ENCODE measurements around the gene GRIN1. TPM values are rescaled to one million over a fixed set of nuclear protein-coding genes. Genes with fewer than 3 reads are reported as not detected.

Gene GRIN1
- total and polyA plus RNA-seq, 7 experiments from 2014 or later: not detected

GRCh38 chr9:137188086-137188489 is 49.1 kb downstream of the GRIN1 start:
- Mint-ChIP-seq H3K9me3 (peaks cover 0 to 2% (median 0%) of the 10 kb centered on the region in 11 donors), H3K27ac (peak overlapping the region; percentile 85 to 94 (median 93)), H3K4me1 (peaks cover 14 to 61% (median 32%) of the 10 kb centered on the region in 7 donors), H3K27me3 (no peaks in the 10 kb centered on the region), H3K36me3 (peaks cover 0 to 7% (median 6%) of the 10 kb centered on the region in 5 donors), H3K4me3 (peak overlapping the region; percentile 90 to 96 (median 92))
- intact Hi-C loops (cut with micrococcal nuclease): loop anchor here (1.0 to 2.0 kb wide), 10 partner anchors 12 to 398 kb away; partner anchors contain the start of genes NDOR1 (in 2 of the 2), TMEM203 (in 2 of the 2), TPRN (in 2 of the 2) and TUBB4B (in 2 of the 2)
- Histone ChIP-seq H3K9me3 (ENCODE audit: control insufficient read depth in 2 of 3, low read length in 3 of 3) (no peaks in the 10 kb centered on the region), H3K4me1 (ENCODE audit: control insufficient read depth in 2 of 2, insufficient read depth in 2 of 2, low read length in 2 of 2) (peaks cover 30 to 32% of the 10 kb centered on the region in 2 donors), H3K27me3 (ENCODE audit: control insufficient read depth in 2 of 2, insufficient read depth in 2 of 2, low read length in 2 of 2) (no peaks in the 10 kb centered on the region), H3K36me3 (ENCODE audit: control insufficient read depth in 2 of 3, insufficient read depth in 3 of 3, low read length in 3 of 3) (peaks cover 0 to 69% (median 11%) of the 10 kb centered on the region in 3 experiments), H3K27ac (ENCODE audit: low read depth, low read length) (peak overlapping the region; percentile 99), H3K4me3 (ENCODE audit: low read length) (peak overlapping the region; percentile 98)
- CTCF ChIA-PET: interaction anchor here (0.6 to 1.7 kb wide), 2 partner anchors 60 to 142 kb away, joined by 4 read pairs; partner anchors contain the start of gene NPDC1
- DNase-seq (no peak), ATAC-seq (peak; percentile 15)
- POLR2A ChIA-PET: interaction anchor here (0.9 to 10.4 kb wide), 13 partner anchors 9 to 102 kb away, joined by 3 to 136 read pairs (median 6); partner anchors contain the start of genes CYSRT1, MAN1B1, NDOR1 and NELFB

GRCh38 chr9:137188490-137189296 is 49.7 kb downstream of the GRIN1 start, which contains the start of the genes ANAPC2 and SSNA1:
Gene ANAPC2, minus strand, starts transcription at chr9:137188560. Its CDS starts 28 bp downstream, at chr9:137188532.
Gene SSNA1, plus strand, starts transcription at chr9:137188676. Its CDS starts 51 bp downstream, at chr9:137188727.
- ATAC-seq: peak; percentile 91
- H3K36me3 Mint-ChIP-seq: peaks cover 0 to 7% (median 6%) of the 10 kb centered on the region in 5 donors
- H3K27me3 ChIP-seq (ENCODE audit: control insufficient read depth in 2 of 2, insufficient read depth in 2 of 2, low read length in 2 of 2): no peaks in the 10 kb centered on the region
- peak; percentile 86 to 99 (median 93) for DNase-seq
- POLR2A ChIA-PET: interaction anchor here (0.6 to 10.4 kb wide), 22 partner anchors 9 to 381 kb away, joined by 3 to 136 read pairs (median 5); partner anchors contain the start of genes CYSRT1, MAN1B1, NDOR1 and NELFB
- H3K27ac Mint-ChIP-seq: peak within 1 kb of the TSS; percentile 85 to 96 (median 93)
- H3K4me1 ChIP-seq (ENCODE audit: control insufficient read depth in 2 of 2, insufficient read depth in 2 of 2, low read length in 2 of 2): peaks cover 30 to 32% of the 10 kb centered on the region in 2 donors
- CTCF ChIA-PET: interaction anchor here (0.7 to 1.9 kb wide), 5 partner anchors 22 to 93 kb away, joined by 3 to 5 read pairs (median 4); no protein-coding TSS in a partner anchor
- H3K9me3 ChIP-seq (ENCODE audit: control insufficient read depth in 2 of 3, low read length in 3 of 3): no peaks in the 10 kb centered on the region
- H3K9me3 Mint-ChIP-seq: peaks cover 0 to 2% (median 0%) of the 10 kb centered on the region in 11 donors
- intact Hi-C loops (cut with micrococcal nuclease): loop anchor here (1.0 to 2.0 kb wide), 10 partner anchors 12 to 398 kb away; partner anchors contain the start of genes NDOR1 (in 2 of the 2), TMEM203 (in 2 of the 2), TPRN (in 2 of the 2) and TUBB4B (in 2 of the 2)
- peak within 1 kb of the TSS; percentile 91 to 99 (median 92) for H3K4me3 Mint-ChIP-seq
- H3K27ac ChIP-seq (ENCODE audit: low read depth, low read length): peak within 1 kb of the TSS; percentile 99
- H3K4me1 Mint-ChIP-seq: peaks cover 14 to 61% (median 32%) of the 10 kb centered on the region in 7 donors
- peak within 1 kb of the TSS; percentile 98 for H3K4me3 ChIP-seq (ENCODE audit: low read length)
- peaks cover 0 to 63% (median 5%) of the 10 kb centered on the region in 3 experiments for H3K36me3 ChIP-seq (ENCODE audit: control insufficient read depth in 2 of 3, insufficient read depth in 3 of 3, low read length in 3 of 3)
- no peaks in the 10 kb centered on the region for H3K27me3 Mint-ChIP-seq

GRCh38 chr9:137189297-137190295 is 50.6 kb downstream of the GRIN1 start:
- Histone ChIP-seq H3K36me3 (ENCODE audit: control insufficient read depth in 2 of 3, insufficient read depth in 3 of 3, low read length in 3 of 3) (peaks cover 0 to 54% (median 3%) of the 10 kb centered on the region in 3 experiments), H3K9me3 (ENCODE audit: control insufficient read depth in 2 of 3, low read length in 3 of 3) (no peaks in the 10 kb centered on the region), H3K4me1 (ENCODE audit: control insufficient read depth in 2 of 2, insufficient read depth in 2 of 2, low read length in 2 of 2) (peaks cover 30 to 32% of the 10 kb centered on the region in 2 donors), H3K27ac (ENCODE audit: low read depth, low read length) (peak overlapping the region; percentile 99), H3K27me3 (ENCODE audit: control insufficient read depth in 2 of 2, insufficient read depth in 2 of 2, low read length in 2 of 2) (no peaks in the 10 kb centered on the region), H3K4me3 (ENCODE audit: low read length) (peak overlapping the region; percentile 98)
- Mint-ChIP-seq H3K27ac (peak overlapping the region; percentile 85 to 96 (median 93)), H3K4me3 (peak overlapping the region; percentile 91 to 99 (median 92)), H3K36me3 (peaks cover 0 to 6% (median 0%) of the 10 kb centered on the region in 5 donors), H3K4me1 (peaks cover 9 to 54% (median 28%) of the 10 kb centered on the region in 7 donors), H3K9me3 (peaks cover 0 to 2% (median 0%) of the 10 kb centered on the region in 11 donors), H3K27me3 (no peaks in the 10 kb centered on the region)
- ATAC-seq: no peak
- CTCF ChIA-PET: interaction anchor here (0.7 to 1.9 kb wide), 4 partner anchors 21 to 94 kb away, joined by 3 to 5 read pairs (median 4); no protein-coding TSS in a partner anchor
- no peak for DNase-seq
- POLR2A ChIA-PET: interaction anchor here (0.6 to 10.4 kb wide), 14 partner anchors 9 to 382 kb away, joined by 3 to 136 read pairs (median 3); partner anchors contain the start of genes CYSRT1, MAN1B1, NDOR1 and RABL6
- intact Hi-C loops (cut with micrococcal nuclease): loop anchor here (2.0 kb wide), 2 partner anchors 51 to 95 kb away; partner anchors contain the start of gene TUBB4B (in 1 of the 2)

- CTCF ChIA-PET: interaction anchor here (1.9 kb wide), 1 partner anchor 20 kb away, joined by 5 read pairs; no protein-coding TSS in a partner anchor
- peak overlapping the region in 7 of 9 donors; percentile 42 to 86 (median 66) for H3K27ac Mint-ChIP-seq
- H3K27me3 Mint-ChIP-seq: no peaks in the 10 kb centered on the region
- H3K36me3 ChIP-seq (ENCODE audit: control insufficient read depth in 2 of 3, insufficient read depth in 3 of 3, low read length in 3 of 3): peaks cover 0 to 46% (median 0%) of the 10 kb centered on the region in 3 experiments
- no peak overlapping the region for H3K4me3 ChIP-seq (ENCODE audit: low read length)
- peaks cover 9 to 50% (median 28%) of the 10 kb centered on the region in 7 donors for H3K4me1 Mint-ChIP-seq
- peaks cover 0 to 2% (median 0%) of the 10 kb centered on the region in 11 donors for H3K9me3 Mint-ChIP-seq
- no peak for DNase-seq
- peak overlapping the region in 9 of 10 donors; percentile 30 to 95 (median 64) for H3K4me3 Mint-ChIP-seq
- peak overlapping the region; percentile 99 for H3K27ac ChIP-seq (ENCODE audit: low read depth, low read length)
- no peaks in the 10 kb centered on the region for H3K27me3 ChIP-seq (ENCODE audit: control insufficient read depth in 2 of 2, insufficient read depth in 2 of 2, low read length in 2 of 2)
- H3K9me3 ChIP-seq (ENCODE audit: control insufficient read depth in 2 of 3, low read length in 3 of 3): no peaks in the 10 kb centered on the region
- H3K36me3 Mint-ChIP-seq: peaks cover 0 to 6% (median 0%) of the 10 kb centered on the region in 5 donors
- no peak for ATAC-seq
- POLR2A ChIA-PET: interaction anchor here (0.7 to 10.4 kb wide), 5 partner anchors 8 to 61 kb away, joined by 3 to 136 read pairs (median 16); partner anchors contain the start of genes NDOR1, TMEM203, TPRN and TUBB4B
- intact Hi-C loops (cut with micrococcal nuclease): no loop called here
- H3K4me1 ChIP-seq (ENCODE audit: control insufficient read depth in 2 of 2, insufficient read depth in 2 of 2, low read length in 2 of 2): peaks cover 30 to 32% of the 10 kb centered on the region in 2 donors
Observed at GRCh38 chr9:137190315-137190856, 51.4 kb downstream of the GRIN1 start.

GRCh38 chr9:137191245-137191644 is 52.3 kb downstream of the GRIN1 start:
- H3K4me3 ChIP-seq (ENCODE audit: low read length): no peak overlapping the region
- H3K4me1 ChIP-seq (ENCODE audit: control insufficient read depth in 2 of 2, insufficient read depth in 2 of 2, low read length in 2 of 2): peaks cover 28 to 29% of the 10 kb centered on the region in 2 donors
- intact Hi-C loops (cut with micrococcal nuclease): no loop called here

More at GRCh38 chr9:137191245-137191644, 52.3 kb downstream of the GRIN1 start:
- H3K27ac Mint-ChIP-seq: peak overlapping the region in 3 of 9 donors; percentile 42 to 86 (median 63)
- H3K4me3 Mint-ChIP-seq: peak overlapping the region in 3 of 10 donors; percentile 52 to 95 (median 69)
- DNase-seq (no peak), ATAC-seq (no peak)
- ChIA-PET POLR2A (interaction anchor here (0.6 to 10.4 kb wide), 4 partner anchors 13 to 62 kb away, joined by 3 to 136 read pairs (median 7); partner anchors contain the start of genes NDOR1, TMEM203 and TPRN), CTCF (no interaction called here)
- no peaks in the 10 kb centered on the region for H3K27me3 ChIP-seq (ENCODE audit: control insufficient read depth in 2 of 2, insufficient read depth in 2 of 2, low read length in 2 of 2)
- H3K36me3 Mint-ChIP-seq: peaks cover 0 to 6% (median 0%) of the 10 kb centered on the region in 5 donors
- H3K4me1 Mint-ChIP-seq: peaks cover 7 to 42% (median 26%) of the 10 kb centered on the region in 7 donors
- no peaks in the 10 kb centered on the region for H3K27me3 Mint-ChIP-seq
- H3K9me3 Mint-ChIP-seq: peaks cover 0 to 2% (median 0%) of the 10 kb centered on the region in 11 donors
- H3K27ac ChIP-seq (ENCODE audit: low read depth, low read length): no peak overlapping the region
- H3K9me3 ChIP-seq (ENCODE audit: control insufficient read depth in 2 of 3, low read length in 3 of 3): no peaks in the 10 kb centered on the region
- H3K36me3 ChIP-seq (ENCODE audit: control insufficient read depth in 2 of 3, insufficient read depth in 3 of 3, low read length in 3 of 3): peaks cover 0 to 37% (median 0%) of the 10 kb centered on the region in 3 experiments
